Sigmoid colon (tissue), 7 donors: Measurements from ENCODE around the gene KLHL11. TPM values are rescaled to one million over a fixed set of nuclear protein-coding genes. Genes with fewer than 3 reads are reported as not detected.

Source experiments
- DNase-seq: peaks from one replicate; pipeline ENCODE4 v3.0.0-alpha.2; 2019
- H3K27ac ChIP-seq, 4 donors: fragments of 200-600 bp; sonication (generic); one replicate each; pipeline ENCODE4 v1.5.1; 2016 to 2019; ENCODE audit warnings: mild to moderate bottlenecking in 1 of 4
- H3K27me3 ChIP-seq, 3 donors: fragments of 200-600 bp; sonication (generic); one replicate each; pipeline ENCODE4 v1.5.1; 2019; ENCODE audit warnings: mild to moderate bottlenecking in 1 of 3
- H3K36me3 ChIP-seq, 4 donors: fragments of 200-600 bp; sonication (generic); one replicate each; pipeline ENCODE4 v1.5.1; 2016 to 2019
- H3K4me1 ChIP-seq, 4 donors: fragments of 200-600 bp; sonication (generic); one replicate each; pipeline ENCODE4 v1.5.1; 2017 to 2019
- H3K4me3 ChIP-seq, 4 donors: fragments of 200-600 bp; sonication (generic); one replicate each; pipeline ENCODE4 v1.5.1; 2017 to 2019; ENCODE audit warnings: mild to moderate bottlenecking in 2 of 4, moderate library complexity in 1 of 4
- H3K9me3 ChIP-seq, 4 donors: fragments of 200-600 bp in 3 of 4; sonication (generic) in 3 of 4; one replicate each; pipeline versions ENCODE4 v1.5.1 to v1.6.1; 2013 to 2019
- EP300 ChIP-seq, 4 donors: sonication (generic); formaldehyde crosslinking; IDR thresholded peaks; one replicate each; pipeline ENCODE4 v1.6.1; 2017; ENCODE audit warnings: antibody characterized with exemption in 4 of 4
- POLR2A ChIP-seq, 2 donors: fragments of 450-650 bp; IDR thresholded peaks; one replicate each; pipeline ENCODE4 v1.6.1; 2016; ENCODE audit warnings: antibody characterized with exemption in 2 of 2, mild to moderate bottlenecking in 2 of 2, moderate library complexity in 2 of 2
- POLR2AphosphoS5 ChIP-seq, 4 donors: sonication (generic); formaldehyde crosslinking; IDR thresholded peaks; one replicate each; pipeline ENCODE4 v1.6.1; 2017; ENCODE audit warnings: antibody characterized with exemption in 4 of 4
- WGBS, 2 donors: extraction: QIAGEN DNeasy Blood & Tissue Kit; methylation state at CpG; one replicate each; pipeline ENCODE4 v1.1.7; 2013; 5-methylcytosine and 5-hydroxymethylcytosine counted together
- intact Hi-C: fragments of 100-400 bp; cut with DNase I; formaldehyde crosslinking; loops from one replicate; pipeline ENCODE4 v1.15.1; 2023
- polyA plus RNA-seq, 3 donors: library from polyadenylated mRNA; stranded (reverse); fragments of 200-250 nt; gene quantifications; one replicate each; pipeline ENCODE4 v1.2.3, GENCODE V29; 2013
- total RNA-seq, 4 donors: library from RNA; depleted of rRNA; stranded (reverse); fragments of >200 nt; gene quantifications; one replicate each; pipeline ENCODE4 v1.1.0, GENCODE V29; 2016
- TF ChIP-seq, protein P1 (sequence below), 4 experiments: fragments of 450-650 bp in 3 of 4; fragments of 200-600 bp in 1 of 4; IDR thresholded peaks; one replicate each; pipeline ENCODE4 v1.5.1; 2016 to 2019; ENCODE audit warnings: antibody characterized with exemption in 4 of 4, mild to moderate bottlenecking in 3 of 4, moderate library complexity in 2 of 4
- donor health status: healthy with polysubstance abuse.
- donor health status: Bipolar disorder and iron deficiency.
- donor health status: healthy.

KLHL11 gene
- total and polyA plus RNA-seq, 7 donors, result 0.46 to 21.6 (median 17.1) TPM; not detected in 1

- Histone ChIP-seq H3K36me3 (no peaks in the 10 kb centered on the region), H3K9me3 (no peaks in the 10 kb centered on the region), H3K4me3 (peak within 1 kb of the TSS; percentile 51 to 88 (median 74)), H3K27me3 (no peaks in the 10 kb centered on the region), H3K27ac (peak within 1 kb of the TSS; percentile 80 to 84 (median 80)), H3K4me1 (peaks cover 0 to 48% (median 38%) of the 10 kb centered on the region in 4 donors)
- peak; percentile 89 for DNase-seq
- TF ChIP-seq POLR2AphosphoS5 (IDR thresholded peaks at IDR 0.05), result peak in 1 of 4 donors; percentile 25
- TF ChIP-seq, protein P1, sequence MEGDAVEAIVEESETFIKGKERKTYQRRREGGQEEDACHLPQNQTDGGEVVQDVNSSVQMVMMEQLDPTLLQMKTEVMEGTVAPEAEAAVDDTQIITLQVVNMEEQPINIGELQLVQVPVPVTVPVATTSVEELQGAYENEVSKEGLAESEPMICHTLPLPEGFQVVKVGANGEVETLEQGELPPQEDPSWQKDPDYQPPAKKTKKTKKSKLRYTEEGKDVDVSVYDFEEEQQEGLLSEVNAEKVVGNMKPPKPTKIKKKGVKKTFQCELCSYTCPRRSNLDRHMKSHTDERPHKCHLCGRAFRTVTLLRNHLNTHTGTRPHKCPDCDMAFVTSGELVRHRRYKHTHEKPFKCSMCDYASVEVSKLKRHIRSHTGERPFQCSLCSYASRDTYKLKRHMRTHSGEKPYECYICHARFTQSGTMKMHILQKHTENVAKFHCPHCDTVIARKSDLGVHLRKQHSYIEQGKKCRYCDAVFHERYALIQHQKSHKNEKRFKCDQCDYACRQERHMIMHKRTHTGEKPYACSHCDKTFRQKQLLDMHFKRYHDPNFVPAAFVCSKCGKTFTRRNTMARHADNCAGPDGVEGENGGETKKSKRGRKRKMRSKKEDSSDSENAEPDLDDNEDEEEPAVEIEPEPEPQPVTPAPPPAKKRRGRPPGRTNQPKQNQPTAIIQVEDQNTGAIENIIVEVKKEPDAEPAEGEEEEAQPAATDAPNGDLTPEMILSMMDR (IDR thresholded peaks at IDR 0.05), result no peak
- 7 to 8% methylated on average over 35 of the region's 35 CpGs for WGBS, 2 donors
- intact Hi-C loops, result loop anchor here (2.0 to 5.0 kb wide), 3 partner anchors 22 to 105 kb away; partner anchors contain the start of genes ACLY and KLHL11
These were observed 52.7 kb downstream of the KLHL11 start, which contains the start of gene FKBP10 for GRCh38 chr17:41812381-41813151. Gene FKBP10, plus strand, starts transcription at chr17:41813004. Its CDS starts 31 bp downstream, at chr17:41813035.

GRCh38 chr17:41811549-41812380, 53.5 kb downstream of the KLHL11 start, which contains the start of gene P3H4:
Gene P3H4, minus strand, starts transcription at chr17:41811949. Its CDS starts 34 bp downstream, at chr17:41811915.
- H3K4me3 ChIP-seq, result peak within 1 kb of the TSS; percentile 51 to 88 (median 74)
- TF ChIP-seq, protein P1 (IDR thresholded peaks at IDR 0.05), result peak in 3 of 4 experiments; percentile 24 to 75 (median 28)
- TF ChIP-seq POLR2A (IDR thresholded peaks at IDR 0.05) (no peak), POLR2AphosphoS5 (IDR thresholded peaks at IDR 0.05) (peak in 2 of 4 donors; percentile 27 to 28), EP300 (IDR thresholded peaks at IDR 0.05) (no peak)
- no peaks in the 10 kb centered on the region for H3K36me3 ChIP-seq
- WGBS, 2 donors, result 1% methylated on average over 96 of the region's 96 CpGs
- H3K27me3 ChIP-seq, result no peaks in the 10 kb centered on the region
- H3K27ac ChIP-seq, result peak within 1 kb of the TSS; percentile 80 to 84 (median 80)
- intact Hi-C loops, result loop anchor here (2.0 to 5.0 kb wide), 3 partner anchors 23 to 106 kb away; partner anchors contain the start of genes ACLY and KLHL11
- peak; percentile 90 for DNase-seq
- peaks cover 0 to 48% (median 38%) of the 10 kb centered on the region in 4 donors for H3K4me1 ChIP-seq
- H3K9me3 ChIP-seq, result no peaks in the 10 kb centered on the region

GRCh38 chr17:41810659-41811548, 54.3 kb downstream of the KLHL11 start:
- no peaks in the 10 kb centered on the region for H3K27me3 ChIP-seq
- peak overlapping the region; percentile 80 to 84 (median 80) for H3K27ac ChIP-seq
- peaks cover 0 to 48% (median 38%) of the 10 kb centered on the region in 4 donors for H3K4me1 ChIP-seq
- intact Hi-C loops, result loop anchor here (5.0 kb wide), 1 partner anchor 106 kb away; the partner anchor contains the start of gene ACLY
- 33 to 36% methylated on average over 58 of the region's 58 CpGs for WGBS, 2 donors
- peak; percentile 72 for DNase-seq
- no peaks in the 10 kb centered on the region for H3K9me3 ChIP-seq
- TF ChIP-seq, protein P1 (IDR thresholded peaks at IDR 0.05), result no peak
- TF ChIP-seq POLR2A (IDR thresholded peaks at IDR 0.05) (no peak), POLR2AphosphoS5 (IDR thresholded peaks at IDR 0.05) (no peak), EP300 (IDR thresholded peaks at IDR 0.05) (no peak)
- no peaks in the 10 kb centered on the region for H3K36me3 ChIP-seq
- H3K4me3 ChIP-seq, result peak overlapping the region; percentile 51 to 88 (median 74)
